ENCODE data around the gene TRAF3.
"Not testable (repeated sequence)": the region's sequence is repeated elsewhere in the genome, so short reads cannot be mapped to it uniquely, and the experiment has no call there.

TRAF3 gene

DNA sequence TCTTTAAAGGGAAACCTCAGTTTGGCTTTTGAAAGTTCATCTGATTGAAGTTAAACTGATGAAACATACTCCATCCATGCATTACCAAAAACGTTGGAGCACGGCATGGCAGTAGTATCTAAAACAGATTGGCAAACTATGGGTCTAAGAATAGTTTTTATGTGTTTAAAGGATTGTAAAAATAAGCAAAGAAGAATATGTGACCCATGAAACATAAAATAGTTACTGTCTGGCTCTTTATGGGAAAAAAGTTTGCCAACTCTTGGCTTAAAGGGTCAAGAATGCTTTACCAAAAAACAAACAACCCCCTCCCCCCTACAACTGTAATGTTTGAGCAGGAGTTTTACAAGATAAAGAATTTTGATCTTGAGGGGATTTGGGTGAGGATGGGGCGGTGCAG is 32.6 kb downstream of the TRAF3 start:
- no peak for DNase-seq

DNA sequence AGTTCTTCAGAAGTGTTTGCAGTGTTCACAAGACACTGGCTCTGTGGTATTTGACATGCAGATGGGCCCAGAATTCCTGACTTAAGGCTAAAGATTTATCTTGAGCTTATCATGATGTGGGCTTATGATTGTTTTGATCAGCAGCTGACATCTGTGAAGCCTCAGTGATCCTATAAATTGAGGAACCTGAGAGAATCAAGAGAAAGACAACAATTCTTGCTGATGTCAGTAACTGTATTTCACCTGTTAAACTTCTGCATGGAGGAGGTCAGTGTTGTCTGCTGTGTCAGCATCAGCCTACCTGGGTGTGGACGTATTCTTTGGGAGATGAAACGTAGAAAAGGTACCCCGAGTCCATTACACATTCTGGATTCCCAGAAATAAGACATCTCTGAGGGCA is 33.3 kb downstream of the TRAF3 start:
- DNase-seq, result no peak

DNA sequence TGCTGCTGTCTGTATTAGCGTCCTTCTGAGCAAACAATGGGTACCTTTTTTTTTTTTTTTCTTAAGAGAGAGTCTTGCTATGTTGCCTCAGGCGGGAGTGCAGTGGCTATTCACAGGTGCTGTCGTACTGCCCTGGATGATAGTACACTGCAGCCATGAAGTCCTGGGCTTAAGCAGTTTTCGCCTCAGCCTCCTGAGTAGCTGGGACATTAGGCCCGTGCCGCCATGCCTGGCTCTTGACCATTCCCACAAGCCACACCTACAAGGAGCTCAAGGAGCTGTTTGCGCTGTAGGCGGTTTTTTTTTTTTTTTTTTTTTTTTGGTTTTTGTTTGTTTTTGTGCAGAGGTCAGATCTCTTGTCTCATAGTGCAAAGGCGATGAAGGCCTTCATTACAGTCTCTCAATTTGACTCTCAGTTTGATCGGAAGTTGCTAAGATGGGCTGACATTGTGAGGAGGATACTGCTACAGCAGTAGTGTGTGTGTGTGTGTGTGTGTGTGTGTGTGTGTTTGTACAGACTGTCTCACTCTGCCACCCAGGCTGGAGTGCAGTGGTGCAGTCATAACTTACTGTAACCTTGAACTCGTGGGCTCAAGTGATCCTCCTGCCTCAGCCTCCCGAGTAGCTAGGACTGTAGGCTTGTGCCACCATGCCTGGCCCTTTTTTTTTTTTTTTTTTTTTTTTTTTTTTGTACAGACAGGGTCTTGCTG is 34.2 kb downstream of the TRAF3 start:
- DNase-seq, result no peak

DNA sequence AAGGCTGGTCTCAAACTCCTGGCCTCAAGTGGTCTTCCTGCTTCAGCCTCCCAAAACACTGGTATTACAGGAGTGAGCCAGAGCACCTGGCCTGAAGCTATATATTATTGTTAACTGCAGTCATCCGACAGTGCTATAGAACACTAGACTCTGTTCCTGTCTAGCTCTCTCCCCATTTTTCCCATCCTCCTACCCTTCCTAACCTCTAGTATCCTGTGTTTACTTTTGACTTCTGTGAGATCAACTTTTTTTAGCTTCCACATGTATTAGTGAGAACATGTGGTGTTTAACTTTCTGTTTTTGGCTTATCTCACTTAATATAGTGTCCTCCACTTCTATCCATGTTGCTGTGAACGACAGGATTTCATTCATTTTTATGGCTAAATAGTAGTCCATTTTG is 34.7 kb downstream of the TRAF3 start:
- no peak for DNase-seq

DNA sequence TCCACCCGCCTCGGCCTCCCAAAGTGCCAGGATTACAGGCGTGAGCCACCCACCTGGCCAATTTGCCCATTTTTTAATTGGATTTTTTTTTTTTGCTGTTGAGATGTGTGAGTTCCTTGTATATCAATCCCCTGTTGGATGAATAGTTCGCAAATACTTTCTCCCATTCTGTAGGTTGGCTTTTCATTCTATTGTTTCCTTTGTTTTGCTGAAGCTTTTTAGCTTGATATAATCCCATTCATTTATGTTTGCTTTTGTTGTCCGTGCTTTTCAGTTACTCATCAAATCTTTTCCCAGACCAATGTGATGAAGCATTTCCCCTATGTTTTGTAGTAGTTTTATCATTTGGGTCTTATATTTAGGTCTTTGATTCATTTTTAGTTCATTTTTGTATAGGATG is 36.4 kb downstream of the TRAF3 start:
- DNase-seq, result no peak

DNA sequence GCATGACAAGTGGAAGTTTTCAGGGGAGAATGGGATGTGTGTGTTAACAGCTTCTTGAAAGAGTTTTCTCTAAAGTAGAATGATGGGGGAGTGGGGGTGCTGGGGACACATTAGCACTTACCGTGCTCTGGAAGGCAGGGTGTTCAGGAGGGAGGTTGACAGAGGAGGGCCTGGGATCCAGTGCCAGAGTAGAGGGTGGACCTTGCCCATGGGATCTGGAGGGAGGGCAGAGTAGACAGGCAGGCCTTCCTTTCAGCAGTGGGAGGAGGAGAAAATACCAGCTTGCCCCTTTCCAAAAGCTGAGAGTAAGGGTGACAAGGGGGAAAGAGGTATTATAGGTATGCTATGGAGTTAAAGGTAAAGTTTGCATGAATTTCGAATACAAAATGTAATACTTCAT is 40.1 kb downstream of the TRAF3 start:
- no peak for DNase-seq

DNA sequence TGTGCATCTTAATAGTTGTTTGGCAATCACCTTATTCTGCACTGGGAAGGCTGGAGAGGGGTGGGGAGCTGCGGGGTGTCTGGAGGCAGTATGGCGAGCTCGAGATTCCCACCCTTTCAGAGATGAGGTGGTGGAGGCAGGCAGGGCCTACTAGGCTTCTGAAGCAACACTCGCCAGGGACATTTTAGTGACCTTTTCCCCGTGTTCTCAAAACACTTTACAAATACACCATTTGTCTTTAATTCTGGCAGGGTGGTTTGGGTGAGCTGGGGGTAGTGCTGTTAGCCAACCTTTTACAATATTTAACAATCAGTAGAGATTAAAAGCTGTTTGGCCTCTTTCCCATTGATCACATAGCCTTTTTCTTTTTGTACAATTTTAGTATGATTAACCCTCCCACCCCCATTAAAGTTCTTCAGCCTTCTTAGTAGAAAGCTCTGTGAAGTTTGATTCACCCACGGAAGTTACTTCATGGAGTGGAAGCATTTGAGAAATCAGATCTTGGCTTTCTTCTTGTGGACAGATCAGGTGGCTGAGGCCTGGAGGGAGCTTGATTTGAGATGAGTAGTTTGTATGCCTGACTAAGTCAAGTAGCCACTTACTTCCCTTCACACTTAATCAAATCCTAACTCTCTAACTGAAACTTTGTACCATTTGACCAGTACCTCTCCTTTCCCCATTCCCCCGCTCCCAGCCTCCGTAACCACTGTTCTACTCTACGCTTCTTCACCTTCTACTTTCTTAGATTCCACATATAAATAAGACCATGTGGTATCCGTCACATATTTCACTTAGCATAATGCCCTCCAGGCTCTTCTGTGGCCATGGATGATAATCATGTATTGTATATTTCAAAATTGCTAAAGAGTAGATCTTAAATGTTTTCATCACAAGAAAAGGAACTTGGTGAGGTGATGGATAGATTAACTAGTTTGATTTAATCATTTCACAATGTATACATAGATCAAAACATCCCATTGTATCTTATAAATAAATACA is 41.0 kb downstream of the TRAF3 start:
- no peak for DNase-seq

DNA sequence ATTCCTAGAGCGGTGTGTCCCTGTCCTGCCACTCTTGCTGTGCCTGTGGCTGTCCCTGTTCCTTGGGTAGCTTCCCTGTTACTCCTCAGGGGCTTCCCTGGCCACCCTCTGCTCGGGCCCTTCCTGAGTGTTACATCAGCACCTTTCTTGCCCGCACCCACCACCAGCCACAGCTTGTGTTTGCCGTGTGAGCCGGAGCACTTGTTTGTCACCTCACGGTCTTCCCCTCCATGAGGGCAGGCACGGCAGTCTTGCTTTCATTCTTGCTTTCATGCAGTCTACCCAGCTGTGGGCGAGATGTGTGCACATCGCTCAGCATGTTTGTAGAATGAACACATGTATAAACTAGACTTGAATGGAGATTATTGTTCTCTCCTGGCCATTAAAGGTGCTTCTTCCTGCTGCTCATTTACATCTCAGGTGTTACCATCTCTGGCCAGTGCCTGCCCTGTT is 42.0 kb downstream of the TRAF3 start:
- DNase-seq, result no peak

DNA sequence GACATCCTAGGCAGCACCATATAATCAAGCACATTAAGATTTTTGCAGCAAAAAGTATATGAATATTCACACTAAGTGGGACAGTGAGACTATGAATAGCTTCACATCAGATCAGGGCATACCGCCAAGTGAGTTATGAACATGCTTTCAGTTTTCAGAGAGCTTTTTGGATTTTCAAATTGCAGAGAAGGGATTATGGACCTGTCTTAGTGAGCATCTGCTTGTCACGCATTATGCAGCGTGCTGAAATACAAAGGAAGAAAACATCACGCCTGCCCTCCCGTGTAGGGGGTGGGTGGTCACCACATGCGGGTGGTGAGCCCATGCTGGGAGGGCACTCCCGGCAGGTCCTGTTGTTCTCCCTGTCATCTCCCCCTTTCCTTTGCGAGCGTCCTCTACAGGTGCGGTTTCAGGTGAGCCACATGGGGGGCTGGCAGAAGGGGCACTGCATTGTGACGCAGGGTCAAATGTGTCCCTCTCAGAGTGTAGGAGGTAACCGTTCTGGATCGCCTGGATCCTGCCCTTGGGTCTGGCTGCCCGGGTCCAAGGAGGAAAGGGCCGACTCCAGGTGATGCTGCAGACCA is 42.6 kb downstream of the TRAF3 start:
- no peak for DNase-seq

DNA sequence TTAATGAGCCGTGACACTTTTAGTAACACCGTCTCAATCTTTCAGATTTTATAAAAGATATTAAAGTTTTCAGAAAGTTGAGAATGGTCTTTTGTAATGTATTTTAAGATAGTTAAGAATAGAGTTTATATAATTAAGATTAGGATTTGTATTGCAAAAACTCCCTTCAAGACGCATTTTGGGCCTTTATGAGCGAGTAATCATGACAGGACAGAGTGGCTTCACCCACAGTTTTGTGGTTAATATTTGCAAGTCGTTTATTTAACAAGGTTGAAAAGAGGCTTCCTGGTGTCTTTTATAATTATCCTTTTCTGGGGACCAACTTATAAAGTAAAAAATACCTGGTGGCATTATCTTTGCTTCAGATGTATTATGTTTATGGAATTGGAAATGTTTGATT is 44.0 kb downstream of the TRAF3 start:
- DNase-seq, result no peak

DNA sequence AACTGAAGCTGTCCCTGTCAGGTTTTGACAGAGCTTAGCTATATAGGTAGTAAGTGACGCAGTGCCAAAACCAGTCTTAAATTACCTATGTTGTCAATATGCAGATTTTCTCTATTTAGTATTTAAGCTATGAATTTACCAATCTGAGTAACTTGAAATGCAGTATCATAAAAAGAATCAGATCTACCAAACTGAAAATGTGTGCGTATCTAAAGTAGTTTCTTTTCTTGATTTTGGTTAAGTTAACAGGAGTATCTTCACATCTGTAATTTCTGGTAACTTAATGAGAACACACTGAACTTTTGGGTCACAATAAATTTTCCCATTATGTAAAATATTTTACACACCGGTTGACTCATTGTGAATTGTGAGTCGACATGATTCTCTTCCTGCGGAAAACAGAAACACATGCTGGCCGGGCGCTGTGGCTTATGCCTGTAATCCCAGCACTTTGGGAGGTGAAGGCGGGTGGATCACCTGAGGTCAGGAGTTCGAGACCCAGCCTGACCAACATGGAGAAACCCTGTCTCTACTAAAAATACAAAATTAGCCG is 45.1 kb downstream of the TRAF3 start:
- no peak for DNase-seq

DNA sequence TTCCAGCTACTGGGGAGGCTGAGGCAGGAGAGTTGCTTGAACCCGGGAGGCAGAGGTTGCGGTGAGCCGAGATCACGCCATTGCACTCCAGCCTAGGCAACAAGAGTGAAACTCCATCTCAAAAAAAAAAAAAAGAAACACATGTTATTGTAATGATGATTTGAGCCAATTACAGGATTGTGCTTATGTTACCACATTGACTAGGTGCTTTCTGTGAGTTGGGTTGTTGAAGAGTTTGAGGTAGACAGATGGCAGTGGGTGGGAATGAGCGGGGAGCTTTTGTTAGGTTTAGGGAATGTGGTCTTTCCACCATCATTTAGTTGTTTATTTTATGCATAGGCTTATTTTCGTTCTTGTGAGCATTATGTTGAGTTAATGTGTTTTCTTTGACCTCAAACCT is 45.6 kb downstream of the TRAF3 start:
- not testable (repeated sequence) for DNase-seq

DNA sequence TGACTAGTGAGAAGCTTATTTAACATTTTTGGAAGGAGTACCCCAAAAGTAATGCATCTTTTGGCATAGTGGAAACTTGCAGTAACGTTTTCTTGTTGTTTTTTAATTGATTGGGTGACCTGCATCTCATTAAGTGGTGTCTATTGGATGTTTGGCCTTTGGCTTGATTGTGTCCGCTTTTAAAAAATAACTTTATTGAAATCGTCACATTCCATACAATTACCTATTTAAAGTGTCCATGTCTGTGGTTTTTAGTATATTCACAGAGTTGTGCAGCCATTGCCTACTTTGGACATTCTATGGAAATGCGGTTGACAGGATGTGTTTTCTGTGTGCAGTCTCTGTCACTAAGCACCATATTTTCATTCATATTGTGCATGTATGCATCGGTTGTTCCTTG is 46.3 kb downstream of the TRAF3 start:
- no peak for DNase-seq

DNA sequence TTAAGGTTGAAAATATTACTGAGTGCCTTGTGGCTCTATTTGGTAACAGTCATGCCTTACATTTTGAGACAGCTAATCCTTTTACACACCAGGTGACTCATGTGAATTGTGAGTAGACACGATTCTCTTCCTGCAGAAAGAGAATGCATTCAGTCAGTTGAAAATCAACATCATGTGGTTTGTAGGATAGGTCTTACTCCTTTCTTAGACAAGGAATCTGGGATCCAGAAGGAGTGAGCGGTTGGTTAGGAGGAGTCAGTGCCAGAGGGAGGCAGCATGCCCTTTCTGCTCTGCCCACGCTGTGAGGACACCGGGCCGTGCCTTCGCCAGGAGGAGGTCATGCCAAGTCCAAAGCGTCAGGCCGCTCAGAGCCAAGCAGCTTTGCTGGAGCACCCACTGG is 47.6 kb downstream of the TRAF3 start:
- DNase-seq, result peak; percentile 74

DNA sequence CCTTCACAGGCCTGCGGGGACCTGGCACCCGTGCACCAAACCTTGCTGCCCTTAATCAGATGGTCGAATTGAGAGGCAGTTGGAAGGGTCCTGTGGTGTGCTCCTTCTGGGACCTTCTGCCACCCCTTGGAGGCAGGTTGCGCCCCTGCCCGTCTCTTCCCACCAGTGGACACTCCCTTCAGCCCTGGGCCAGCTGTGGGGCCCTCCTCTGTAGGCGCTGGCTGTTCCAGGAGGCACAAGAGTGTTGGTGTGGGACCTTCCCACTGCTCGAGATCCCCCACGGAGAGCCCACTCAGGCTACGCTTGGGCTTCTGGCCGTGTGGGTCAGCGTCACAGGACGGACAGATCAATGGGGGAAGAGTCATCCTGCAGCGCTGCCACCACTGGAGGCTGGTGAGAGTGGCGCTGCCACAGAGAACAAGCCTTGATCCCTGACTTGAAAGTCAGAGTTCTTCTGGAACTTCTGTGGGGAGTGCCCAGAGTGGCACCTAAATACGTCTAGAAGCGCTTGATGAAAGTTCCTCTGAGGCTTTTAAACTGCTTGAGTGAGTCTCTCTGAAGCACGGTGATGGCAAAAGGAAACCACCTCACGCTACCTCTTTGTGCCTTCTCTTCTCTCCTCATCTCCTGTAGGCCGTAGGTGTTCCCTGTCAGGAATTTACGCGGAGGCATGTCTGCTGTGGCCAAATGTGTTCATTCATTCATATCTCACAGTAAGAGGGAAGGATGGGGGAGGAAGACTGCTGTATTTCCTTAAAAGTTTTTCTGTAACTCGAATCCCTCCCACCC is 48.3 kb downstream of the TRAF3 start:
- DNase-seq, result peak; percentile 14

DNA sequence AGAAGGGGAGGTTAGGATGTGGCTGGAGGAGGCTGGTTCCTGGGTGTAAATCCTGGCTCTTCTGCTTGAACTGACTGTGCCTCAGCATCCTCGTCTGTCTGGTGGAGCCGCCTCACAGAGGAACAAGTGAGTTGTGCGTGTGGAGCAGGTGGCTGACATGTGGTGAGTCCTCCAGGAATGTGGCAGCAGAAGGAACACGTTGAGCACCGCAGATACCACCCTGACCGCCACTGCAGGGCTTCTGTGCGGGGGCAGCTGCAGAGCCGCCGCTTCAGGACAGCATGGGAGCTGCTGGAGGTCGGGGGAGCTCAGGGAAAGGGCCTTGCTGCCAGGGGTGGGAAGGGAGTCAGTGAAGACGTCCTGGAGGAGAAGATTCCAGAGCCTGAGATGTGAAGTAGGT is 48.9 kb downstream of the TRAF3 start:
- no peak for DNase-seq

DNA sequence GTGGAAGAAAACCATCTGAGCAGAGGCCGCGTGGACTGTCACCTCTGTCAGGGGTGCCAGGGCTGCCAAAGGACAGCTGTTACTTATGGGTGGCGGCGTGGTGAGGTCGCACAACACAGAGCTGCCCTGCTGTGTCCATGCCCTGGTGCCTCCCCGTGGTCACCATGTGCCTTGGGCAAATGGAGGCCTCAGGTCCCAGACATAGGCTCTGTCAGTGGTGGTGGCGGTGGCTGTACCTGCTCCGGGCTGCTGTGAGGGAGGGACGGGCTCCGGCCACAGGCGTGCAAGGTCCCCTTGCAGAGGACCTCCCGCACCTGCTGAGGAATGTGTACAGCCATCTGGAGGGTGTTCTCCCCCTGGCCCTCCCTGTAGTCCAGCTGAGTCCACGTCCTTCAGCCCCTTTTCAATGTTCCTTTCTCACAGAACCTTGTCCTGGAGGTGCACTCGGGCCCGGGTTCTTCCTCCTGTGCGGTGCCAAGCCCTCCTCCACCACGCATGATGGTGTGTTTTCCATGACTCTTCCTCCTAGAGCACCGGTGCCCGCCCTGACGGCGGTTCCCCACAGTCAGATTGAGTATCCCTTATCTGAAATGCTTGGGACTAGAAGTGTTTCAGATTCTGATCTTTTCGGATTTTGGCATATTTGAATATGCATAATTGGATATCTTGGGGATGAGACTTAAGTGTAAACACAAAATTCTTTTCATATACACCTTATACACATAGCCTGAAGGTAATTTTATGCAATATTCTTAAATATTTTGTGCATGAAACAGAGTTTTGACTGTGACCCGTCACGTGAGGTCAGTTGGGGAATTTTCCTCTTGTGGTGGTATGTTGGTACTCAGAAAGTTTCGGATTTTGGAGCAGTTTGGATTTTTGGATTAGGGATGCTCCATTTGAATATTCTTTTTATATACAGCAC is 49.8 kb downstream of the TRAF3 start:
- DNase-seq, result no peak

DNA sequence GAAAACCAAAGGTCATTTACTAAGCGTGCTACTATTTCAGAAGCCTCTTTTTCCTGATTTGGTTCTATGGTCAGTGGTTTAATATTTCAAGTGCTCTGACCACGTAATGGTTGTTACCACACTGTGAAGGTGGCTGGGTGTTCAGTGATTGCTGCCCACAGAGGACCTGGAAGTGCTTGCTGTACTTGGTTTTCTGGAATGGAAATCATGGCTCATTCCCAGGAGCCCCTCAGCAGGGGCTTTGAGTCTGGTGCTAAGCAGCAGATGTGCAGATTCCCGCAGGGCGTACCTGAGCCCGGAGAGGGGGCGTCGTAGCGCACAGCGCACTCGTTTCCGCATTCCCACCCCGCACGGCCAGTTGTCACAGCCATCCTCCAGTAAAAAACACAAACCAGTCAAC is 50.5 kb downstream of the TRAF3 start:
- no peak for DNase-seq

DNA sequence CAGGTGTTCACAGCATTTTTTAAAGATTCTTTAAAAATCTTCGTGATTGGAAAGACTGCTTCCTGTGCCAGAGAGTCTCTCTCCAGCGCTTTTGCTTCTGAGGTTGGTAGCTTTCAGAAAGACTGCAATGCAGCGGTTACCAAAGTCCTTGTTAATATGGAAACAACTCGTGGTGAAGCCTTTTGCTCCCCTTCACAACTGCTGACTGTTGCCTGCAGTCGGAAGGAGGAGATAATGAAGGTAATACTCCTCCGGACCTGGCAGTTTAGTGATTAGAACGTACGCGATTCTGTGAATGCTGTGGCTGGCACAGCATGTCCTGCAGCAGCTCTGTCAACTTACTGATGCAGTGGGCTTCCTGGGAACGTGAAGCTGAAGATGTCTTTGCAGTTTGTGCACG is 50.9 kb downstream of the TRAF3 start:
- peak; percentile 43 for DNase-seq

DNA sequence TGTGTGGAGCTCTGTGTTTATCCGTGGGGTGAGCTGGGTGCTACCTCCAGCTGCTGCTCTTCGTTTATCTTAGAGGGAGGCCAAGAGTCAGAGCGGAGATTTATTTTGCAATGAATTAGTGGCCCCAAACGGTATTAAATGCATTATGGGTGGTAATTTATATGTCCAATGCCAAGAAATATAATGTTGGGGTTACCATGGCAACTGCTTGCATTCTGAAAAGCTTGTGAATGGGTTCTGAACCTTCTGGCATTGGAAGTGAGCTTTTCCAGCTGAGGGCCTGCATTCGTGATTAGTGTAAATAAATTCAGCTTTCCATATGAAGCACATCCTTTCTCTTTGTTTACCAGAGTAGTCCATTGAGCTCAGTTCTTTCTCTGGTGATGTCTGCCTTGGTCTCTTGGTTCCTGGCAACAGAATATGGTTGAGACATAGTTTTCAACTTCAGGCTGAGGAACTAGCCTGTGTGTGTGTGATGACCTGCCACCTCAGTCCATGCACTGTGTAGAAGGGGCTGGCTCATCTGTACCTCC is 51.8 kb downstream of the TRAF3 start:
- no peak for DNase-seq

DNA sequence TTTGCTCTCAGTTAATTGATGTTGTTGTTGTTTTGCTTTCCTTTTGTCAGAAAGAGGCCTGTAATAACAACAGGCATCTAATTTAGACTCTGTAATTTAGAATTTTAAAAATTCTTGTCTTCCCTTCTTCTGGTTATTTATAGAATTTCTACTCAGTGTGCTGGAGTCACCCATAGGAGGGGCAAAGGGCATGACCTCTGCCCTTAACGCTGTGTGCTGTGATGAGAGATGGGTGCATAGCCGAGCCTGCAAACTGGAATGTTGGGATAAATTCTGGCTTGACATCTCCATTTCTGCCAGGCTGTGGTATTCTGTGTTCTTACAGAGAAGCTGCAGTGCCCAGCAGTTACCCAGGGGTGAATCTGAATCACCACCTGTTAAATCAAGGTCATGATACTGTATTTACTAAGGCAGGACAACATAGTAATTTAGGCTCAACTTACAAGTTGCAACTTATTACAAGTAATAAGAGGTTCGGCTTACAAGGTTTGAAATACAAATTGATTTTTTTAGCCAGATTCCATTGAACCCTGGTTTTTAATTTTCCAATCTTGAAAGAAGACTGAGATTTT is 53.3 kb downstream of the TRAF3 start:
- no peak for DNase-seq
